Right ventricle myocardium superior (tissue), 1 donor: Measurements from ENCODE around the gene SLCO2B1. TPM values are rescaled to one million over a fixed set of nuclear protein-coding genes. Genes with fewer than 3 reads are reported as not detected.

Experiments used
- ATAC-seq: fragments of 200-7000 bp; cut with Tn5 transposase; one replicate; pipeline ENCODE4 v1.9.1; 2020; ENCODE audit warnings: mild to moderate bottlenecking; ENCODE audit not compliant: poor library complexity
- DNase-seq: peaks from one replicate; pipeline ENCODE4 v3.0.0-alpha.2; 2020
- intact Hi-C: fragments of 100-400 bp; cut with DNase I; formaldehyde crosslinking; loops from one replicate; pipeline ENCODE4 v1.11.2; 2022
- total RNA-seq: library from RNA; stranded (reverse); fragmentation: NEBNext Ultra II Directional; extraction: Animal tissue kit (Norgen Biotek cat#: 25700); gene quantifications from one replicate; pipeline ENCODE4 v1.2.1, GENCODE V29; 2021
- donor health status: DM: no; HTN: yes; CAD: no; lungs with severe emphysema.

SLCO2B1 gene
- total RNA-seq, 1 donor from 2014 or later = 28.2 TPM

GRCh38 chr11:75142714-75143419 lies 8.0 kb upstream of the SLCO2B1 start:
- DNase-seq (peak; percentile 89), ATAC-seq (peak; percentile 82)
- intact Hi-C loops = loop anchor here (5.0 kb wide), 1 partner anchor 211 kb away; no protein-coding TSS in a partner anchor

GRCh38 chr11:75143420-75143731 lies 7.5 kb upstream of the SLCO2B1 start:
- intact Hi-C loops = loop anchor here (5.0 kb wide), 1 partner anchor 211 kb away; no protein-coding TSS in a partner anchor
- DNase-seq (no peak), ATAC-seq (no peak)

- intact Hi-C loops = loop anchor here (1.0 to 5.0 kb wide), 2 partner anchors 61 to 212 kb away; no protein-coding TSS in a partner anchor
- DNase-seq = no peak
- no peak for ATAC-seq
These were observed 6.2 kb upstream of the SLCO2B1 start for GRCh38 chr11:75144716-75145014.

GRCh38 chr11:75145196-75145971 lies 5.5 kb upstream of the SLCO2B1 start:
- intact Hi-C loops = loop anchor here (1.0 kb wide), 1 partner anchor 60 kb away; no protein-coding TSS in a partner anchor
- DNase-seq = no peak
- ATAC-seq = no peak

GRCh38 chr11:75145972-75146519 lies 4.9 kb upstream of the SLCO2B1 start:
- DNase-seq = no peak
- intact Hi-C loops = loop anchor here (1.0 kb wide), 1 partner anchor 59 kb away; no protein-coding TSS in a partner anchor
- no peak for ATAC-seq

- intact Hi-C loops = no loop called here
- DNase-seq (no peak), ATAC-seq (no peak)
These were observed 4.2 kb upstream of the SLCO2B1 start for GRCh38 chr11:75146711-75147110.

GRCh38 chr11:75147191-75147874 lies 3.6 kb upstream of the SLCO2B1 start:
- intact Hi-C loops = no loop called here
- no peak for DNase-seq
- ATAC-seq = no peak

GRCh38 chr11:75147875-75148263 lies 3.0 kb upstream of the SLCO2B1 start:
- peak; percentile 16 for ATAC-seq
- DNase-seq = peak; percentile 63
- intact Hi-C loops = no loop called here

- intact Hi-C loops = no loop called here
- ATAC-seq = no peak
These were observed 2.4 kb upstream of the SLCO2B1 start for GRCh38 chr11:75148436-75148983.

GRCh38 chr11:75149766-75150465 lies 991 bp upstream of the SLCO2B1 start:
- intact Hi-C loops = no loop called here

More at GRCh38 chr11:75148436-75148983, 2.4 kb upstream of the SLCO2B1 start:
- DNase-seq = no peak

GRCh38 chr11:75151346-75152047 lies 590 bp downstream of the SLCO2B1 start:
- no peak for ATAC-seq
- intact Hi-C loops = no loop called here
- no peak for DNase-seq

More at GRCh38 chr11:75149766-75150465, 991 bp upstream of the SLCO2B1 start:
- DNase-seq = no peak
- ATAC-seq = no peak

- DNase-seq (no peak), ATAC-seq (peak; percentile 9)
- intact Hi-C loops = no loop called here
These were observed 1.2 kb downstream of the SLCO2B1 start for GRCh38 chr11:75152090-75152489.

- intact Hi-C loops = no loop called here
- DNase-seq (no peak), ATAC-seq (no peak)
These were observed 1.9 kb downstream of the SLCO2B1 start for GRCh38 chr11:75152651-75153427.

GRCh38 chr11:75154646-75155569 lies 4.0 kb downstream of the SLCO2B1 start:
- DNase-seq = no peak
- intact Hi-C loops = no loop called here
- peak; percentile 53 for ATAC-seq

GRCh38 chr11:75155570-75156422 lies 4.9 kb downstream of the SLCO2B1 start:
- intact Hi-C loops = no loop called here
- ATAC-seq = peak; percentile 38
- DNase-seq = no peak
